ENCODE measurements around the gene POU5F1. TPM values are rescaled to one million over a fixed set of nuclear protein-coding genes. Genes with fewer than 3 reads are reported as not detected.

The POU5F1 gene
- total and polyA plus RNA-seq, 9 of the 15 experiments (the other 6 are each of a cell fraction or from before 2014, with no cell fraction given): 0.06 to 2.0 (median 0.10) TPM; not detected in 6

DNA sequence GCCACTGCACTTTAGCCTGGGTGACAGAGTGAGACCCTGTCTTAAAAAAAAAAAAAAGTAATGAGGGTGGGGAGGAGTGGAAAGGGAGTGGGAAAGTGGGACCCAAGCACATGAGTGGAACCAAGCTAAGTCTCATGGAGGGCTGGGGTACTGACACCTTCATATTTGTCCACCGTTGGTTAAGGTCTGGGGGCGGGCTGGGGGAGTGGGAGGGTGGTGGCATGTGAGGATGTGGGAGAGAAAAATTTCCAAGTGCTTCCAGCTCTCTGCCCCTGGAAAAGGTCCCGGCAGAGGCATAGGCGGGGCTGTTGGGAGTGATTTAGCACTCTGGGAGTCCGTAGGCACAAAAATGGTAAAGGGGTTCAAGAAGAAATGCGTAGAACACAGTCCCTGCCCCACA, 37.7 kb downstream of the POU5F1 start:
- Histone ChIP-seq H3K27ac (ENCODE audit: extremely low read depth, low read depth, low read length) (no peak overlapping the region), H4K20me1 (replicated peaks; ENCODE audit: control insufficient read depth, insufficient read depth, low read length) (peaks cover 3% of the 10 kb centered on the region; the same call in 1 of the 2 replicates), H3K4me3 (no peak overlapping the region), H3K4me2 (ENCODE audit: insufficient read depth, low read length) (no peak overlapping the region), H3K36me3 (ENCODE audit: control insufficient read depth, insufficient read depth, low read length) (no peaks in the 10 kb centered on the region), H3K4me1 (replicated peaks in 1 of 2; ENCODE audit: control insufficient read depth in 2 of 2, insufficient read depth in 2 of 2, low read length in 2 of 2) (peaks cover 2 to 5% of the 10 kb centered on the region in 2 experiments; a peak in 3 of 5 replicates), H3K27me3 (ENCODE audit: control insufficient read depth in 2 of 2, insufficient read depth in 2 of 2, low read length in 2 of 2) (peaks cover 18 to 45% of the 10 kb centered on the region in 2 experiments), H3K9me1 (ENCODE audit: control insufficient read depth, insufficient read depth, low read length) (no peaks in the 10 kb centered on the region), H2AFZ (ENCODE audit: low read depth, low read length) (no peak overlapping the region), H3K9me3 (replicated peaks; ENCODE audit: control insufficient read depth, insufficient read depth, low read depth, low read length) (no peaks in the 10 kb centered on the region), H3K9ac (ENCODE audit: insufficient read depth in 1 of 2, low read depth in 2 of 2, low read length in 2 of 2) (no peak overlapping the region), H3K79me2 (ENCODE audit: control insufficient read depth, insufficient read depth, low read length) (no peaks in the 10 kb centered on the region)
- 4% methylated on average over 6 of the region's 6 CpGs for WGBS (ENCODE audit: insufficient coverage, low coverage, missing lambda C conversion rate)
- FAIRE-seq: no peak
- CTCF ChIA-PET (ENCODE audit: low intra/inter-chr PET ratio): no interaction called here
- POLR2A ChIA-PET: interaction anchor here (0.8 to 1.2 kb wide), 5 partner anchors 10 to 261 kb away, joined by 3 to 5 read pairs (median 3); no protein-coding TSS in a partner anchor
- BruUV-seq (replicated peaks): no TSS peak
- in situ Hi-C loops (cut with MboI): no loop called here
- no peak for ATAC-seq
- intact Hi-C loops (cut with micrococcal nuclease): no loop called here
- DNase-seq (ENCODE audit: extremely low read depth in 1 of 4, low spot score in 3 of 4): no peak
- TF ChIP-seq, protein P1, sequence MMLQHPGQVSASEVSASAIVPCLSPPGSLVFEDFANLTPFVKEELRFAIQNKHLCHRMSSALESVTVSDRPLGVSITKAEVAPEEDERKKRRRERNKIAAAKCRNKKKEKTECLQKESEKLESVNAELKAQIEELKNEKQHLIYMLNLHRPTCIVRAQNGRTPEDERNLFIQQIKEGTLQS (IDR thresholded peaks at IDR 0.05): no peak
- TF ChIP-seq, protein P1 (CRISPR knock-in tag; conservative IDR thresholded peaks at IDR 0.05): no peak
- TF ChIP-seq SRSF9 (IDR thresholded peaks at IDR 0.05; ENCODE audit: borderline replicate concordance, low read depth, low read length) (no peak), NONO (IDR thresholded peaks at IDR 0.05; ENCODE audit: low read depth in 2 of 2, low read length in 1 of 2) (no peak), GABPA (tag; conservative IDR thresholded peaks at IDR 0.05; ENCODE audit: low read depth) (no peak), SREBF1 (IDR thresholded peaks at IDR 0.05; ENCODE audit: borderline replicate concordance, low read depth, low read length) (no peak), ARHGAP35 (IDR thresholded peaks at IDR 0.05; ENCODE audit: partially characterized antibody) (no peak), HEY1 (CRISPR knock-in tag; IDR thresholded peaks at IDR 0.05; ENCODE audit: borderline replicate concordance) (no peak), SIX5 (IDR thresholded peaks at IDR 0.05; ENCODE audit: borderline replicate concordance in 1 of 2, insufficient read depth in 1 of 2, low read depth in 1 of 2, low read length in 2 of 2) (no peak), NFE2 (IDR thresholded peaks at IDR 0.05; ENCODE audit: low read depth) (no peak), ZNF696 (CRISPR knock-in tag; conservative IDR thresholded peaks at IDR 0.05) (no peak)
- TF ChIP-seq, protein P2, sequence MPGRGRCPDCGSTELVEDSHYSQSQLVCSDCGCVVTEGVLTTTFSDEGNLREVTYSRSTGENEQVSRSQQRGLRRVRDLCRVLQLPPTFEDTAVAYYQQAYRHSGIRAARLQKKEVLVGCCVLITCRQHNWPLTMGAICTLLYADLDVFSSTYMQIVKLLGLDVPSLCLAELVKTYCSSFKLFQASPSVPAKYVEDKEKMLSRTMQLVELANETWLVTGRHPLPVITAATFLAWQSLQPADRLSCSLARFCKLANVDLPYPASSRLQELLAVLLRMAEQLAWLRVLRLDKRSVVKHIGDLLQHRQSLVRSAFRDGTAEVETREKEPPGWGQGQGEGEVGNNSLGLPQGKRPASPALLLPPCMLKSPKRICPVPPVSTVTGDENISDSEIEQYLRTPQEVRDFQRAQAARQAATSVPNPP (IDR thresholded peaks at IDR 0.05; ENCODE audit: borderline replicate concordance, insufficient read depth, insufficient read length): no peak
- TF ChIP-seq, protein P3, sequence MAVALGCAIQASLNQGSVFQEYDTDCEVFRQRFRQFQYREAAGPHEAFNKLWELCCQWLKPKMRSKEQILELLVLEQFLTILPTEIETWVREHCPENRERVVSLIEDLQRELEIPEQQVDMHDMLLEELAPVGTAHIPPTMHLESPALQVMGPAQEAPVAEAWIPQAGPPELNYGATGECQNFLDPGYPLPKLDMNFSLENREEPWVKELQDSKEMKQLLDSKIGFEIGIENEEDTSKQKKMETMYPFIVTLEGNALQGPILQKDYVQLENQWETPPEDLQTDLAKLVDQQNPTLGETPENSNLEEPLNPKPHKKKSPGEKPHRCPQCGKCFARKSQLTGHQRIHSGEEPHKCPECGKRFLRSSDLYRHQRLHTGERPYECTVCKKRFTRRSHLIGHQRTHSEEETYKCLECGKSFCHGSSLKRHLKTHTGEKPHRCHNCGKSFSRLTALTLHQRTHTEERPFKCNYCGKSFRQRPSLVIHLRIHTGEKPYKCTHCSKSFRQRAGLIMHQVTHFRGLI (CRISPR knock-in tag; IDR thresholded peaks at IDR 0.05): no peak
